GM12878 (cell line): Measurements from ENCODE around the gene EYA4.

Source experiments
- RAD21 ChIP-seq: IDR thresholded peaks from 2 replicates; pipeline ENCODE4 v1.6.1; 2011; ENCODE audit warnings: mild to moderate bottlenecking, low read depth, low read length, moderate library complexity; ENCODE audit not compliant: insufficient read depth
- TF ChIP-seq, protein P1 (sequence below): IDR thresholded peaks from 2 replicates; pipeline ENCODE4 v1.6.1; 2011; ENCODE audit warnings: low read depth, low read length, improper control_type of control experiment, borderline replicate concordance

DNA sequence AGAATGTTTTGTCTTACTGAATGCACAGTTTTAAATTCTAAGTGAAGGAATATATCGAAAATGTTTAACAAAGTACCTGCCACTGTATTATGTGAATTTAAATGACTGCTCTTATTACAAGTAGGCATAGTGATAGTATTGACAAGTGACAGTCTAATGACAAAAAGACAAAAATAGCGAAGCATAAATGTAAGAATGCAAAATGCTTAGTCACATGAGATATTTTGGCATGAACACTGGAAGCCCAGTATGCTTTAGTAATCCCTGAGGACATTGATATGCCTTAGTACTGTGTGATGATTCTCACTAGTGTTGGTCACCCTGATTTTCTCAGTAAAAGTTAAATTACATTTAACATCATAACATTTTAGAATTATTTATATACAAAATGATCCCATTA, 153.5 kb downstream of the EYA4 start:
- TF ChIP-seq, protein P1, sequence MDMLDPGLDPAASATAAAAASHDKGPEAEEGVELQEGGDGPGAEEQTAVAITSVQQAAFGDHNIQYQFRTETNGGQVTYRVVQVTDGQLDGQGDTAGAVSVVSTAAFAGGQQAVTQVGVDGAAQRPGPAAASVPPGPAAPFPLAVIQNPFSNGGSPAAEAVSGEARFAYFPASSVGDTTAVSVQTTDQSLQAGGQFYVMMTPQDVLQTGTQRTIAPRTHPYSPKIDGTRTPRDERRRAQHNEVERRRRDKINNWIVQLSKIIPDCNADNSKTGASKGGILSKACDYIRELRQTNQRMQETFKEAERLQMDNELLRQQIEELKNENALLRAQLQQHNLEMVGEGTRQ: no peak
- no peak for TF ChIP-seq RAD21
